GM18507 (cell line): ENCODE results near the gene NPIPA2.
"Not testable (repeated sequence)": the region's sequence is repeated elsewhere in the genome, so short reads cannot be mapped to it uniquely, and the experiment has no call there.

ENCODE experiments used
- DNase-seq: peaks from one replicate; pipeline ENCODE4 v3.0.0; 2011; ENCODE audit warnings: low read depth; ENCODE audit not compliant: insufficient read length; ENCODE audit errors: extremely low spot score
- FAIRE-seq: peaks from 2 replicates; lab custom pipeline; 2011; peaks lifted over from hg19 to GRCh38; lab: Jason Lieb, UNC

The NPIPA2 gene

DNA sequence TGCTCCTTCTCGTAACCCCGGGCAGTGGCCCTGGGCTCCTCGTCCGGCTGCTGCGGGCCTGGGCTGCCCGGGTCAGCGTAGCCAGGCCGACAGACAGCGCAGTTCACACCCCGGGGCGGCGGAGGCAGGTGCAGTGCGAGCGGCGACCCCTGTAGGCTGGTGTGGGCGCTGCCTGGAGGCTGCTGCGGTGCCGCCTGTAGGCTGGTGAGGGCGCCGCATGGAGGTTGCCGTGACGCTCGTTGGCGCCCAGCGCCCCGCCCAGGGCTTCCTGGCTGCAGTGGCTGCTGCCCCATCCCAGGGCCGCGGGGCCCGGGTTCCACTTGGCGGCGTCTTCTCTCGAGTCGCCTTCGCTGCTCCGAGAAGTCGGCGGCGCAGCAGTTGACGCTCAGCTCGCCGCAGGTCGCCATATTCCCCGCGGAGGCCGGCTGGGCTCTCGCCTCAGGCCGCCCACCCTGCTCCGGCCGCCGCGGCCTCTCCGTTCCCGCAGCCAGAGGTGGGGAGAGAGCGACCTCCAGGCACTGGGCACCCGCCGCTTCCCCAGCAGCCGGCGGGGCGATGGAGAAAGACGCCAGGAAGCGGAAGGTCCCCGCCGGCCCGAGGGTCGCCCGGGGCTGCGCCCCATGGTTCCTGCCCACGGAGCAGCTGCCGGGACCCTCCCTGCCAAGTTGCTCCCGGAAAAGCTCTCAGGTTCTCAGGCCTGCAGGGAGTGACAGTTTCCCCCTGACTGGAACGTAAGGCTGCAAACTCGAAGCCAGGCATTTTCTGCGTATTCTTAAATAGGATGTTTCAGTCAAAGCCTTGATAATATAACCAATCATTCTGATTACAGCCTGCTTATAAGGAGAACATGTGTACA is at the start of gene NPIPA2:
Gene NPIPA2 (plus strand): TSS at position 261 of the 856 bp plus-strand sequence. CDS start 5,533 bp downstream, outside the sequence.
- peak; percentile 91 for FAIRE-seq
- DNase-seq, result not testable (repeated sequence)

GRCh38 chr16:14694129-14694528 is 48.2 kb upstream of the NPIPA2 start, which contains the start of gene PLA2G10:
TSS of gene PLA2G10 (minus strand) at chr16:14694308. CDS start at chr16:14694229, 79 bp downstream.
- not testable (repeated sequence) for DNase-seq, FAIRE-seq

GRCh38 chr16:14701859-14702258 is 40.5 kb upstream of the NPIPA2 start:
- not testable (repeated sequence) for DNase-seq, FAIRE-seq

- not testable (repeated sequence) for DNase-seq, FAIRE-seq
Observed at GRCh38 chr16:14702672-14703071, 39.7 kb upstream of the NPIPA2 start.

GRCh38 chr16:14703156-14704011 is 38.9 kb upstream of the NPIPA2 start, which contains the start of gene NPIPA3:
TSS of gene NPIPA3 (plus strand) at chr16:14703411. CDS start at chr16:14708944, 5,533 bp downstream.
- not testable (repeated sequence) for DNase-seq
- FAIRE-seq, result peak; percentile 84

GRCh38 chr16:14733233-14733632 is 9.1 kb upstream of the NPIPA2 start:
- FAIRE-seq, DNase-seq: not testable (repeated sequence)

GRCh38 chr16:14740832-14741385 is 1.4 kb upstream of the NPIPA2 start:
- FAIRE-seq, DNase-seq: not testable (repeated sequence)

DNA sequence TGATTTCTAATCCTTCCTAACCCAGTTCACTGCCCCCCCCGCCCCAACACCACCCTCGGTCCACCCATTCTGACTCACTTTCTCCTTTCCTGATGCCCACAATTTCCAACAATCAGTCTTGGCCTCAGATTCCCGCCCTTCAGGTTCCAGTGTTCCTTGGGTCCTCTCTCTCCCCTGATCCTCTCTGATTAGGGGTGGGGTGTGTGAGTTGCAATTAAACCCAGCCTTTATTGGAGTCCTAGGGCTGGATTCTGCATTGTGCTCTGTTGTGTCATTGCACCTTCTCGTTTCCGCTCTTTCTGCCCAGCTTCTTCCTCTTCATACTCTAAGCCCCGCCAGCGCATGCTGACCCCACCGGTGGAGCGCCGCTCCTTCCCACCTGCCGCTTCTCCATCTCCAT is 539 bp upstream of the NPIPA2 start:
- not testable (repeated sequence) for DNase-seq, FAIRE-seq

DNA sequence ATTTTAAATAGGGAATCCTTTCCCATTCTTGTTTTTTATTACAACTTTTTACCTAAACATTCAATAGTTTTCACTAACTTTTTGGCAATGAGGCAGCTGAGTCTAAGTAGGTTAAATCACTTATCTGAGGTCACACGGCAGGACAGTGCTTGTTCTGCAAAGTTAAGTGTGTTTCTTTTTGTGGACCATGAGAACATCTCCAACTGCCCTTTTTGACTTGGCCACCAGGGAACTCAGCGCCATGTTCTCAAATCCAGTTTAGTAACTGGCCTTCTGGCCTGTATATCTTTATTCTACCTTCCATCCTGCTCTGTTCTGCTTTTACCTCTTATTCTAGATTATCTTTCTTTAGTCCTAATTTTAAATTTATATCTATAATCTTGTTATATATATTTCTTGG is 31.3 kb downstream of the NPIPA2 start:
- not testable (repeated sequence) for DNase-seq, FAIRE-seq

- FAIRE-seq, DNase-seq: not testable (repeated sequence)
Observed at GRCh38 chr16:14775624-14776023, 33.3 kb downstream of the NPIPA2 start.

DNA sequence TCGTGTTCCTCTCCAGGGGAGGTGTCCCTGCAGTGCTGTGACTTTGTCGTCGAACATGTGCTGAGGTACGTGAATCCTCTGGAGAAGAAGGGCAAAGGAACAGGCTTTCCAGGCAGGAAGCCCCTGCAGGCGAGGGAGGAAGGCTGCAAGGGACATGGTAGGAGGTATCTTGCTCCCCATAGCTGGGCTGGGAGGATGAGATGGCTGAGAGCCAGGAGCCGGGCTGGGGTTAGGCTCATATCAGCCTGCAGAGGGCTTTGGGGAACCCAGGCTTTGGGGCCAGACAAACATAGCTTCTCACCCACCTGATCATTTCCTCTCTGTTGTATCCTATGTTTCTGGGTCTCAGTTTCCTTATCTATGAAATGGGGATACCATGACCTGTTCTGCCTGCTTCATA is 34.4 kb downstream of the NPIPA2 start:
- DNase-seq, FAIRE-seq: not testable (repeated sequence)

DNA sequence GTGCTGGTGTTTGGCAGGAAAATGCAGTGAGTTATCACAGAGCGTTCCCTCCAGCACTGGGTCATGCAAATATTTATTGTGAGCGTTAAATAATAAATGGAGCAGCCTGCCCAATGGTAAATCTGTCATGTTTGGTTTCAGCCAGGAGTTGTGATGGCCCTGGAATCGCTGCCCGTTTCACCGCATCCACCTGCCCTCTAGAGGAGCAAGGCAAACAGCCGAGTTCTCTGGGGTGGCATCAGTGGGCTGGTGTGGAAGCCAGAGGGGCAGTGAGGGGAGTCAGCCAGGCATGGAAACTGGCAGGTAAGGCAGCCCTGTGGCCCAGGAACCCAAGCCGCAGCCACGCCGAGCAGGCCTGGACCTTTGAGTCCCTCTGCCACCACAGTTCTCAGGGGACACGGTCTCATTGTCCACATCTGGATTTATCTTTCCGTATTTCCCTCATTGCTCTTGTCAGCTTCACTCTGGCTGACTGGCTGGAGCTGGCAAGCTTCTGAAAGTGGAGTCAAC is 37.1 kb downstream of the NPIPA2 start:
- not testable (repeated sequence) for DNase-seq, FAIRE-seq

- FAIRE-seq, DNase-seq: not testable (repeated sequence)
Observed at GRCh38 chr16:14786180-14786579, 43.8 kb downstream of the NPIPA2 start.

- not testable (repeated sequence) for DNase-seq, FAIRE-seq
Observed at GRCh38 chr16:14789577-14789976, 47.2 kb downstream of the NPIPA2 start.

DNA sequence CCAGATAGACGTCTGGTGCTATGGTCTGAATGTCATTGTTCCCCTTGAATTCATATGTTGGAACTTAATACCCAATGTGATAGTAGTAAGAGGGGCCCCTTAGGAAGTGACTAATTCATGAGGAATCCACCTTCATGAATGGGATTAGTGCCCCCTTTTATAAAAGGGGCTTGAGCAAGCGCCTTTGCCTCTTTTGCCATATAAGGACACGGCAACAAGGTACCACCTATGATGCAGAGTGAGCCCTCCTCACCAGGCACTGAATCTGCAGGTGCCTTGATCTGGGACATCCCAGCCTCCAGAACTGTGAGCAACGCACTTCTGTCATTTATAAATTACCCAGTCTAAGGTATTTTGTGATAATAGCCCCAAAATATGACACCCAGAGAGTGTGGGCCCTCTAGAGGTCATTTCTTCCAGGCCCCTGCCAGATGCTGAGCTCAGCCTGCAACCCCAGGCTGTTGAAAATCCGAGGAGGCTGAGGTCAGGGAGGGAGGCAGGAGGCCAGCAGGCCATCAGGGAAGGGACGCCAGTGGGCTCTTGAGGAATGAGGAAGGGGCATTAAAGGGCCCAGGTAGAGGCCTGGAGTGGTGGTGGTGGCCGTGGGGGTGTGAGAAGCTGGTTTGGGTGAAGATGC is 48.1 kb downstream of the NPIPA2 start:
- FAIRE-seq, DNase-seq: not testable (repeated sequence)

DNA sequence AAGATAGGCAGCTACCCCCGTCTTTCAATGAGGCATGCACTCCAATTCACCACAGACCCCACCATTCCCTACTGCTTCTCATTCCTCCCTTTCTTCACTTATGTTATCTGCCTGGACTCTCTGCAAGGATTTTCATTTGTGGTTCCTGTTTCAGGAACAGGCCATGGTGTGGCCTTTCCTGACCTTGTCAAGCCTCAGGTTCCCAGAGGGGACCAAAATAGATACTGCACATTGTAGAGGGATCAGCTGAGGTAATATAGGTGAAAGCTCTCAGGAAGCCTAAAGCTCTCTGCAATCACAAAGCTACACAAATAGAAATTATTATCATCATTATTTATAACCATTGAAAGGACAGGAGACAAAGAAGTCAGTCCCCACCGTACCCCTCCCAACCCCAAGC is 50.6 kb downstream of the NPIPA2 start:
- DNase-seq, FAIRE-seq: not testable (repeated sequence)

DNA sequence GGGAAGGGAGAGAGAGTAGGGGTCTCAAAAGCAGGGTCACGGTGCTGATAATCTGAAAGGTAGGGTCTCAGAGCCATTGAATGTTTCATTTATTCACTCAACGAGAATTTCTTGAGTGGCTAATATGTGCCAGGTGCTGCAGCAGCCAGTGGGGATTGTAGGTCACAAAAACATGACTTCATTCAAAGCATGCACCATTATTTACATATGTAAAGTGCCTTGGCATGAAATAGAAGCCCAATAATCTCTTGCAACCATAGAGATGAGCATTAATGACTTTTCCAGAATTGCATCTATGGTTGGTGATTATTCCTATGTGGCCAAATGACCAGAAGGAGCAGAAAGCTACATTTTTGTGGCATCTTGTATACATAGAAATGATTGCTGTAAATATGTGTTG is 55.2 kb downstream of the NPIPA2 start:
- DNase-seq, FAIRE-seq: not testable (repeated sequence)

DNA sequence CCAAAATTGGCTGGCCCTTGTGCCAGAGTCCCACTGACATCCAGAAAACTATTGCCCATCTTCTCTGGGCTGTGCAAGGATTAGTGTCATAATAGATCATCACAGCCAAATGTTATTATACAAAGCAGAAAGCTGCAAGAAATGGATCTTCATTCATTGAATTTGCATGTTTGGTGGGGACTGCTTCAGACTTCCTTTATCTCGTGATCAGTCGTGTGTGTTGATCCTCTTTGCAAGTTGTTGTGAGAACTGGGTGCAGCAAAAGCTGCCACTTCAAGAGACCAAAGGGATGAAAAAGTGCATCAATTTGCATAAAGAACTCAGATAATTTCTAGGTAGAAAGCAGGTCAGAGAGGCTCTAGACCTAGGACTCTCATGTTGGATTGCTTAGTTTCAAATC is 61.2 kb downstream of the NPIPA2 start:
- FAIRE-seq, DNase-seq: not testable (repeated sequence)
